Mucosa of gallbladder (tissue), 1 donor: ENCODE results near the gene CXCR6. TPM values are rescaled to one million over a fixed set of nuclear protein-coding genes. Genes with fewer than 3 reads are reported as not detected.

Experiments
- DNase-seq: peaks from one replicate; pipeline ENCODE4 v3.0.0-alpha.2; 2020; ENCODE audit warnings: low spot score
- total RNA-seq: library from RNA; stranded (reverse); gene quantifications from one replicate; pipeline ENCODE4 v1.2.1, GENCODE V29; 2021
- donor health status: DM: no; HTN: no; CAD: no.

CXCR6 gene
- total RNA-seq, 1 donor from 2014 or later: 11.9 TPM

DNA sequence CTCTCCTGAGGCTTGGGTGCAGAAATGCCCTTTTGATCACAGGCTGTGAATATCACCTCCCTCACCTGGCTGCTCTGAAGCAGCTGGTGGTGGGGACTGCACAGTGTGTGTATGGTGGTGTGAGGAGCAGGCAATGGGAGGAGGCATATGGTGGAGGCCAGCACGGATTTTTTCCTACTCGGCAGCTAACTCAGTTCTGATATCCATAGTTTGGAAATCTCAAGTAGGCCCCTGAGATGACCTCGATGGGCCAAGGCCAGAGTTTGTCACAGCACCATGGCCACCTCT lies 21.3 kb upstream of the CXCR6 start:
- no peak for DNase-seq

DNA sequence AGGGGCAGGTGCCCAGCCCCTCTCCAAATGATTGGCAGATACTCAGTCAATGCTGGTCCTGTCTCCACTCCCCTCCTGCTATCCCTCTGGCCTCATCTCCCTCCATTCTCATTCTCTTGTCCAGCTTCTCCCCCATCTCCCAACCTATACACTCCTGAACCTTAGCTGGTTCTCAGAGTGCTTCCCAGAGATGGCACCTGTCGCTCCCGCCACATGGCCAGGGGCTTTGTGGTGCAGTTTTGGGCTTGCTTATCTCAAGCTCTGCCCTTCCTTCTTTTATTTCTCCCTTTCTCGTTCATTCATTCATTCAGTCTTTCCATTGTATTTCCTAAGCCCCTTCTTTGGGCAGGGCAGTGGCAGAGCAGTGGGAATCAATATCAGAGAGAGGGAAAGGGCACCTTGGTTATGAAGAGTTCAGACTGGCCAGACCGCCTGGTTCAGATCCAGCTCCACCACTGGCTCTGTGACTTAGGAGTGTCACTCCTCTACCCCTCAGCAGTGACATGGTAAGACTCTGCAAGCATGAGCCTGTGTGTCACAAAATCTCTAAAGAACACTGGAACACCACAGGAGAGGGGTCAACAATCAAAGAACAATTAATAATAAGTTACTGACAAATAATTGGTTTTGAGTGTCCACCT lies 20.2 kb upstream of the CXCR6 start:
- DNase-seq: no peak

- no peak for DNase-seq
Observed at GRCh38 chr3:45923755-45924154, 19.5 kb upstream of the CXCR6 start.

DNA sequence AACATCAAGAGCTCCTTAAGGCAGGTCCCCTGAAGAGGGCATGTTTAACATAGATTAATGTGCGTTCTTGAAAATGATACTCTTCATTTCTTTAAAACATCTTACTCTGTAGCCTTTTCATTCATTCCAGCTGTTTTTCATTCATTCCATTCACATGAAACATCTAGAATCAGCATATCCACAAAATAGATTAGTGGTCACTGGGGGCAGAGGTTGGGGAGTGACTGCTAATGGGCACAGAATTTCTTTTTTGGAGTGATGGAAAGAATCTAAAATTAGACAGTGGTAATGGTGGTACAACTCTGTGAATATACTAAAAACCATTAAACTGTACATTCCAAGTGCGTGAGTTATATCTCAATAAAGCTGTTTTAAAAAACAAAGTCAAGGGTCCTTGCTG lies 15.4 kb upstream of the CXCR6 start:
- no peak for DNase-seq

GRCh38 chr3:45929042-45929679 lies 14.1 kb upstream of the CXCR6 start:
- no peak for DNase-seq

GRCh38 chr3:45931496-45931895 lies 11.8 kb upstream of the CXCR6 start:
- no peak for DNase-seq

- DNase-seq: no peak
Observed at GRCh38 chr3:45932112-45932511, 11.2 kb upstream of the CXCR6 start.

DNA sequence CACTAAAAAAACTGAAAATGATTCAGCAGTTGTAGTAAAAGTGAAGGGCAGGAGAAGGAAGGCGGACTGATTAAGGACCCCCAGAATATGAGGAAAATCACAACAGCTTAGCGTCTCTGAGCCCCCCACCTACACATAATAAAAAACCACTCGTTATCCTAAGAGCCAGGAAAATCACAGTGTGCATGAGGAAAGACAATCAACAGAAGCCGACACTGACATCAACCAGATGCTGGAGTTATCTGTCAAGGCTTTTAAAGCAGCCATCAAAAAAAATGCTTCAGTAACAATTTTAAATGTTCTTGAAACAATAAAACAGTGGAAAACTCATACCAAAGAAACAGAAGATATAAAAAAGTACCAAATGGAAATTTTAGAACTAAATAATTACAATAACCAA lies 9.7 kb upstream of the CXCR6 start:
- DNase-seq: no peak

GRCh38 chr3:45936261-45936660 lies 7.0 kb upstream of the CXCR6 start:
- DNase-seq: no peak

- no peak for DNase-seq
Observed at GRCh38 chr3:45937206-45938042, 5.8 kb upstream of the CXCR6 start.

DNA sequence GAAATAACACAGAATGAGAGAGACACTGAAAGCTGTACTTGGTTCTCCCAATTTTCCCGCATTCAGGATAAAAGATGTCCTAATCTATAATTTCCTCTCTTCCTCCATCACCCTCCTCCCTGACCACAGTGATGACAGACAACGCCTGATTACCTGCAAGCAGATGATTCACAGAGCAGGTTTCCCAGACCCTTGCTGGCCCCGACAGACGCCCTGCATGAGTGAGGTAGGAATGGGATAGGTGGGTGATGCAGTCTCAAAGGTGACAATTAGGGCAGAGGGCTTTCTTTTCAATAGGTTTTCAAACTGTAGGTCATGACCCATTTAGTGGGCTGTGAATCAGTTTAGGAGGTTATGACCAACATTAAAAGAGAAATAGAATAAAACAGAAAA lies 5.2 kb upstream of the CXCR6 start:
- DNase-seq: no peak

GRCh38 chr3:45938864-45939263 lies 4.4 kb upstream of the CXCR6 start:
- DNase-seq: peak; percentile 92

DNA sequence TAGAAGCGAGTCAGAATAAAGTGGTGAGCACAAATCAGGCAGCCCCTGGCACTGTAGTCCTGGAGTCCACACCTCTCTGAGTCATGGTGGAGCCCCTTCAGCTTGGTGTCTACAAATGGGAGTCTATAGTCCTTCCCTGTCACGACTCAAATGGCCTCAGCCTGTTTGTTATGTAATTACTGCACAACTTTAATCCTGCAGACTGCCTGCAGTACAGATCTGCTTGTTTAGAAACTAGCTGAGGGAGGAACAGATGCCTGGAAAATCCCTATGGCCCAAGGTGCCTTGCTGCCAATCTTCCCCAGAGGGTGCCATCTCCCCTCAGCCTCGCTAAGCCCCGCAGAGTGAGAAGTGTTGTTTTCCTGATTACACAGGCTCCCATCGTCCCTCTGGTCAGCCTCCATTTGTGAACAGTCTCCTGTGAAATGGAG lies 3.9 kb upstream of the CXCR6 start:
- DNase-seq: no peak

- no peak for DNase-seq
Observed at GRCh38 chr3:45940004-45940780, 3.1 kb upstream of the CXCR6 start.

- no peak for DNase-seq
Observed at GRCh38 chr3:45940781-45941365, 2.4 kb upstream of the CXCR6 start.

DNA sequence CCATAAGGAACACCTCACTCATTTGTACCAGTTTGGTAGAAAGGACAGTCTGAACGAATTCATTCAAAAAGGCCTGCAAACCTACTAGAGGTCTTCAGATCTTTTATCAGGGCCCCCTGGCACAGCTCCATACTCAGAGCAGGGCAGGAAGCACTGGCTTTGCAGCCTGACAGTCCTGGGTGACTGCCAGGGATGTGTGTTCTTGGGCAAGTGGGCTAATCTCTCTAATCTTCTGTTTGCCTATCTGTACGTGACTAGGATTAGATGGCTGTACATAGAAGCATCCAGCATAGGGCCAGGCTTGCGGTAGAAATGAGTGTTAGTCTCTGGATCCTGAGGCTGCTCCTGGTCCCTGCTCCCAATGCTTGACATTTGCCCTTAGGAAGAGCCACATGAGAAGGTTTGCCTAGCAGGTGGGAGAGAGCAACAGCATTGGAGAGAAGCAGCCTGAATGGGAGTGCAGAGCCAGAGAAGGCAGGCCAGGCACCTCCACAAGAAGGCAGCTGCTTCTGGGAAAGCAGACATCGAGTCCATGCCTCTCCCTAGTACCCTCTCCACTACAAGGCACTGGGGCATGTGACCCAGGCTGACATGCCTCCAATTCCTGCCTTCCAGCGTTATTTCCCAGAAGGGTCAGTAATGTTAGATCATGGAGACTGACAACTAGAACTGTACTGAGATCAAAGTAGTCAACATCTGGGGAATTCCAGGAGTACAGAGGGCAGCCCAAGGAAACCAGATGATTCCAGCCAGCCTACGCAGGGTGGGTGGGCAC lies 1.0 kb upstream of the CXCR6 start:
- DNase-seq: no peak

GRCh38 chr3:45944830-45945620 lies 1.8 kb downstream of the CXCR6 start:
- no peak for DNase-seq

- no peak for DNase-seq
Observed at GRCh38 chr3:45946307-45946706, 3.0 kb downstream of the CXCR6 start.

- DNase-seq: no peak
Observed at GRCh38 chr3:45946875-45947274, 3.6 kb downstream of the CXCR6 start.

GRCh38 chr3:45947361-45947760 lies 4.1 kb downstream of the CXCR6 start:
- no peak for DNase-seq
